Measurements from ENCODE around the gene STAB1.

The STAB1 gene

DNA sequence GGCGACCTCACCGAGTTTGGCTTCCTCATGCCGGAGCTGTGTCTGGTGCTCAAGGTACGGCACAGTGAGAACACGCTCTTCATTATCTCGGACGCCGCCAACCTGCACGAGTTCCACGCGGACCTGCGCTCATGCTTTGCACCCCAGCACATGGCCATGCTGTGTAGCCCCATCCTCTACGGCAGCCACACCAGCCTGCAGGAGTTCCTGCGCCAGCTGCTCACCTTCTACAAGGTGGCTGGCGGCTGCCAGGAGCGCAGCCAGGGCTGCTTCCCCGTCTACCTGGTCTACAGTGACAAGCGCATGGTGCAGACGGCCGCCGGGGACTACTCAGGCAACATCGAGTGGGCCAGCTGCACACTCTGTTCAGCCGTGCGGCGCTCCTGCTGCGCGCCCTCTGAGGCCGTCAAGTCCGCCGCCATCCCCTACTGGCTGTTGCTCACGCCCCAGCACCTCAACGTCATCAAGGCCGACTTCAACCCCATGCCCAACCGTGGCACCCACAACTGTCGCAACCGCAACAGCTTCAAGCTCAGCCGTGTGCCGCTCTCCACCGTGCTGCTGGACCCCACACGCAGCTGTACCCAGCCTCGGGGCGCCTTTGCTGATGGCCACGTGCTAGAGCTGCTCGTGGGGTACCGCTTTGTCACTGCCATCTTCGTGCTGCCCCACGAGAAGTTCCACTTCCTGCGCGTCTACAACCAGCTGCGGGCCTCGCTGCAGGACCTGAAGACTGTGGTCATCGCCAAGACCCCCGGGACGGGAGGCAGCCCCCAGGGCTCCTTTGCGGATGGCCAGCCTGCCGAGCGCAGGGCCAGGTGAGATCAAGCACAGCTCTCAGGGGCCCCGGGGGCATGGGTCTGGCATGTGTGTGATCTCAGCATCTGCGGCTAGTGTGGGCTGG is 7.1 kb upstream of the STAB1 start:
- no peak for DNase-seq

DNA sequence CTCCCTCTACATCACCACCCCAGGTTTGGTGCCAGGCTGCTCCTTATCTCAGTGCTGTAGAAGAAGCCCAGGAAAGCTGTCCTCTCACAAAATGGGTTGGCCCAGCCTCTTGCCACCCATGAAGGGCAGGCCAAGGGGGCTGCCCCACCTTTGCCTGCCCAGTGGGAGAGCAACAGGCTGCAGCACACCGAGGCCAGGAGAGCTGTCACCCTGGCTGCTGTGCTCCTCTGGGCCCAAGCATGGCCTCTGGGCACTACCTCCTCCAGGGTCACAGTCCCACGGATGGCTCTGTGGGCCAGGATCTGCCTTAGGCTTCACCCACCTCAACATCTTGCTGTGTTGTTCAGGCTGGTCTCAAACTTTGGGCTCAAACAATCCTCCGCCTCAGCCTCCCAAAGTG is 6.4 kb upstream of the STAB1 start:
- no peak for DNase-seq

DNA sequence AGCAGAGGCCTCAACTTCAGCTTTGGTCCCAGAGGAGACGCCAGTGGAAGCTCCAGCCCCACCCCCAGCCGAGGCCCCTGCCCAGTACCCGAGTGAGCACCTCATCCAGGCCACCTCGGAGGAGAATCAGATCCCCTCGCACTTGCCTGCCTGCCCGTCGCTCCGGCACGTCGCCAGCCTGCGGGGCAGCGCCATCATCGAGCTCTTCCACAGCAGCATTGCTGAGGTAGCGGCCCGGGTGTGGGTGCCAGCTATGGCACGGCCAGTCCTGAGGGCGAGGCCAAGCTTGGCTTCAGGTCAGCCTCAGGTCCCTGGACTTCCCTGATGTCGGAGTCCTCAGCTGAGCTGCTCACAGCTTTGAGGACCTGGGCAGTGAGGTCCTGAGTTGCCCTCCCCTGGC is 5.7 kb upstream of the STAB1 start:
- DNase-seq = no peak

DNA sequence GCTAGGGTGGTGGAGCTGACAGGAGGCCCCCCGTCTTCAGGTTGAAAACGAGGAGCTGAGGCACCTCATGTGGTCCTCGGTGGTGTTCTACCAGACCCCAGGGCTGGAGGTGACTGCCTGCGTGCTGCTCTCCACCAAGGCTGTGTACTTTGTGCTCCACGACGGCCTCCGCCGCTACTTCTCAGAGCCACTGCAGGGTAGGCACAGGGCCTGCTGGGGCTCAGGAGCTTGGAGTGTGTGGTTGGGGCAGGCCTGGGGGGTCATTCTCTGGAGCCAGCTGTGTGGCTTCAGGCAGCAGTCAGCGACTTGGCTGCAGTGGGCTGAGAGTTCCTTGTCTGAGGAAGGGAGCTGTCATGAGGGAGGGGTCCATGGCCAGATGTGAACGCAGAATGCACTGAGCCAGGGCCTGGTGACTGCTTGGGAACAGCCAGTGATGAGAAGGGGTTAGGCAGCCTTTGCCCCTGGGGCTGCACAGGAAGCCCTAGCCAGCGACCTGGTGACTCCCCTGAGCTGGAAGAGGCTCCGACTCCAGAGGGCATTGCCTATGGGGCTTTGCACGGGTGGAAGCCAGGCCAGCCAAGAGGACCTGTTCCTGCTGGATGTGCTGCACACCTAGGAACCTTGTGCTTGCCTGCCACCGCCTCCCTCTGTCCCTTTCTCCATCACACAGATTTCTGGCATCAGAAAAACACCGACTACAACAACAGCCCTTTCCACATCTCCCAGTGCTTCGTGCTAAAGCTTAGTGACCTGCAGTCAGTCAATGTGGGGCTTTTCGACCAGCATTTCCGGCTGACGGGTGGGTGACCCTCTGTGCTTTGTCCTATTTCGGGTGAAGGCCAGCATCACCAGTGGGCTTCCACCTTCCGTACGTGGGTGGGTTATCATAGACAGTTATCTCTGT is 4.9 kb upstream of the STAB1 start:
- DNase-seq = no peak

DNA sequence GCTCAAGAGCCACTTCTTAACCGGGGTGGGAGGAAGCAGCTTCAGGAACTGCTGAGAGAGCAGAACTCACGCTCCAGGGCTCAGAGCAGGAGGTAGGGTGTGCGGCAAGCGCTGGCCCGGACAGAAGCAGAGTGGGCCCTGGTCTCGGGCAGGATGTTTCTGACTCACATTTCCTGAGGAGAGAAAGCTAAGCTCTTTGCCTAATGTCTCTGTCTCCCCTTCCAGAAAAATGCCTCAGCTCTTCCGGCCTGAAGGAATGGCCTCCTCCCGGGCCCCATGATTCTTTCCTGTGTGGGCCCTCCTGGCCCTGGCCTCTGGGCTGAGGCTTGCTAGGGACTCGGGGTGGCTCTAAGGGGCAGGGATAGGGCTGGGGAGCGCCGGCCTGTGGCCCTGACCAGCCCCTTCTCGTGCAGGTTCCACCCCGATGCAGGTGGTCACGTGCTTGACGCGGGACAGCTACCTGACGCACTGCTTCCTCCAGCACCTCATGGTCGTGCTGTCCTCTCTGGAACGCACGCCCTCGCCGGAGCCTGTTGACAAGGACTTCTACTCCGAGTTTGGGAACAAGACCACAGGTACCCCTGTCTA is 4.1 kb upstream of the STAB1 start:
- DNase-seq = no peak

DNA sequence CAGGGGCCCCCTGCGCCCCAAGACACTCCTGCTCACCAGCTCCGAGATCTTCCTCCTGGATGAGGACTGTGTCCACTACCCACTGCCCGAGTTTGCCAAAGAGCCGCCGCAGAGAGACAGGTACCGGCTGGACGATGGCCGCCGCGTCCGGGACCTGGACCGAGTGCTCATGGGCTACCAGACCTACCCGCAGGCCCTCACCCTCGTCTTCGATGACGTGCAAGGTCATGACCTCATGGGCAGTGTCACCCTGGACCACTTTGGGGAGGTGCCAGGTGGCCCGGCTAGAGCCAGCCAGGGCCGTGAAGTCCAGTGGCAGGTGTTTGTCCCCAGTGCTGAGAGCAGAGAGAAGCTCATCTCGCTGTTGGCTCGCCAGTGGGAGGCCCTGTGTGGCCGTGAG is 3.1 kb upstream of the STAB1 start:
- DNase-seq = no peak

DNA sequence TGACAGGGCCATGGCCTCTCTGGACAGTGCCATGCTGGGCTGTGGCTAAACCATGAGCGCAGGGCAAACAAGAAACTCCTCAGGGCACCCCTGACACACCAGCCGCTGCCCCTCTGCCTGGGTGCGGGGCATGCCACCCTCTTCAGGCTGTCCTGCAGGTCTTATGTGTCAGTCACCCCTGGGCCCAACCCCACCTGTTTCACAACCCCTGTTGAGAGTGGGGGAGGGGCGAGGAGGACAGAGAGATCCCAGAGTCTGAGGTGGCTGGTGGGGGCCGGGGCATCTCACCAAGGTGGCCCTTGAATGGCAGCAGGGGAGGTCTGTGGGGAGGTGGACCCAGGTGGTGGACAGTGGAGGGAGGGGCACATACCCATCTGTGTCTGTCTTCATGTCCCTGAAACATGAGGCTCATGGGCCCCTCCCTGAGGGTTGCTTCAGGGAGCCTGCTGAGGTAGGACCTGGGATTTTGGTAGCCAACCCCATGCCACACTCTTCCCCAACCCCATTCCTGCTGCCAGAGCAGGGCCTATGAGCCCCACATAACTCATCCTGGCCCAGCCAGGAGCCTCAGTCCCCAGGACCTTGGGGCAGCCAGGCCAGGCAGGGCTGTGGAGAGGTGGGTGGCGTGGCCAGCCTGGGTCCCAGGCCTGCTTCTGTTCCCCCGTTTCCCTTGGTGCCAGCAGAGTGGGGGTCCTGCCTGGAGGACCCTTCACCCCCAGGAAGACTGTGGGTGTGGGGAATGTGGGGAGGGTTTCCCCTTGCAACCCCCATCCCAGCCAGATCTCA is 1.7 kb upstream of the STAB1 start:
- DNase-seq = no peak

DNA sequence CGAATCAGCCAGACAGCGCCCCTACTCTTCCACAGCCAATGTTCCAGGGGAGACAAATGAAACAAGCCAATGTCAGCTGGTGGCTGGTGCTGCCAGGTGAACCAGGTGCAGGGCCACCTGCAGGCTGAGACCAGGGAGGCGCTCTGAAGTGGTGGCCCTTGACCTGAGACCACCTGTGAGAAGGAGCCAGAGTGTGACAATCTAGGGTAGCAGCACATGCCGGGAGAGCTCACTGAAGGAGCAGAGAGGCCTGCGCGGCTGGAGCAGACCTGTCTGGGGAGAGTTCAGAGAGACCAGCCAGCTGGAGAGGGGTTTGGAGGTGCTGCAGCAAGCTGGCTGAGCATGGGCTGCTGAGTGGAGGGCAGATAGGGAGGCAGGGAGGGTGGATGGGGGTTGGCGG is 693 bp upstream of the STAB1 start:
- DNase-seq = no peak

DNA sequence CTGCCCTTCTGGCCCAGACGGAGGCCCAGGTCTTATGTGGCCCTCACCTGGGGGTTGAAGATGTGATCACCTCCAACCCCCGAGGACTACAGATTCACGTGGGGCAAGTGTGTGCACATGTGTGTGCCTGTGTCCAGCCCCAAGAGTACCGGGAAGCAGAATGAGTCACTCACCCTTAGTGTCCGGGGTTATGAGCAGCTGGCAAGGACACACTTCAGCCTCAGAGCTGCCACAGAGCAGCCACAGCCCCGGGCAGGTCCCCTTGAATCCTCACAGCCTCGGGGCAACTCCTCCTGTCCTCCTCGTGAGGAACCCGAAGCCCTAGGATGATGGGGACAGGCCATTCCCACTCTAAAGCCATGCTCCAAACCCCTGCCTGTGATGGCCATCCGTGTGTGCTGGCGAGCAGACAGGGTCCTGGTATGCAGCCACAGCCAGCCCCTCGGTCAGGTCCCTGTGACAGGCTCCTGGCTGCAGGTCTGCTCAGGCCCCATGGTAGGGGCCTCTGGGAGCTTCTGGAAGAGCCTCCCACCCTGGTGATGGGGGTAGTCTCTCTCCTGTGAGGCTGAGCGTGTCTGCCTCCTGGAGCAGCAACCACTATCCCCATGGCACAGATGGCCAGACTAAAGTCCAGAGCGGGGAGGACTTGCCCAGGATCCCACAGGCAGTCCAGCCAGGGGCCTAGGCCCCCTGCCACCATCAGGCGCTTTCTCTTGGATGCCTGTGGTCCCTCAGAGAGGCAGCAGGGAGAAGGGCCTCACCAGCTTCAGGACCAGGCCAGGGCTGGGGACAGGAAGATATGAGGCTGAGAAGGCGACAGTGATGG is 852 bp downstream of the STAB1 start:
- no peak for DNase-seq

DNA sequence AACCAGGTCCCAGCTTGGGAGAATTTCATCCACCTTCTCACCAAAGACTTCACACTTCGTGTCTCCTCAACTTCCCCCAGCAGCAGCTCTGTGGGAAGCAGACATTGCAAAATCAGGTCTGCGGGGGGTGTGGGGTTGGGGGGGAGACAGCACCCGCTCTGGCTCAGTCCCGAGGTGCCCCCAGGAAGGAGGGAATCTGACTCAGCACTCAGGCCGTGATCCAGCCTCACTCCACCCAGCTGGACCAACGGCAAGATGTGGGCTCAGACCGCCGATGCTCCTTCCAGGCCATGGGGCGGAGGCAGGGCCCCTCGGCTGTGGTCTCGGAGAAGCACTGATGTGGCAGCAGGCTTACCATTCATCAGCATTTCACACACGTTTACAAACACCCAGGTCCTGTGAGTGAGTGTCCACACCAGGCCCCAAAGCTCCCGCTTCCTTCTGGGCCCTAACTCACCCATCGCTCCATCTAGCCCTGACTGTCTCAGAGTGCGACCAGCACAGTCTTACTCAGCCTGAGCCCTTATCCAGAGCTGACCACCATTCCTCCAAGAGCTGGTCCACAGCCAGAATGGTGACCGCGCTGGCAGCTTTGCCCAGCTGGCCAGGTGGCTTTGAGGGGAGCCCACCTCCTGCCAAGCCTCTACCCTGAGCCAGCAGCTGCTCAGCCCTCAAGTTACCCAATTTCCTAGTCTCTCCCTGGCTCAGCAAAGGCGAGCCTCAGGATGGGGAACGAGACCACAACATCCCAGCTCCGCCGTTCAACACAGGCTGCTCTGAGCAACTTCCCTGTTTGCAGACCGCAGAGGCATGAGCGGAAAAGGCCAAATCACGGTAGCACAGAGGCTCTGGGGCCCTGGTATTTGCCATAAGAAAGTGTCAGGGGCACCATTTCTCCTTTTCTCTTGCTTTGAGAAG is 3.3 kb downstream of the STAB1 start:
- no peak for DNase-seq

DNA sequence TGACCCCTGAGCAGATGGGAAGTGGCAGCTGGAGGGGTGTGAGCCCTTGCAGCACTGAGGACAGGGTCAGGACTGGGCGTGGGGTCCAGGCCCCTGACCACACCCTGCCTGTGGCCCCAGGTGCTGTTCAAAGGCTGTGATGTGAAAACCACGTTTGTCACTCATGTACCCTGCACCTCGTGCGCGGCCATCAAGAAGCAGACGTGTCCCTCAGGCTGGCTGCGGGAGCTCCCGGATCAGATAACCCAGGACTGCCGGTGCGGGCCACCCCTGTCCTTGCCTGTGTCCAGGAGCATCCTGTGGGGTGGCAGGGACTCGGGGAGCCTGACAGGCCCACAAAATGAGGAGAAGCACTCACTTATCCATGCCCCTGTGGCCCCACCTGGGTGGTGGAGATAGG is 5.9 kb downstream of the STAB1 start:
- no peak for DNase-seq

DNA sequence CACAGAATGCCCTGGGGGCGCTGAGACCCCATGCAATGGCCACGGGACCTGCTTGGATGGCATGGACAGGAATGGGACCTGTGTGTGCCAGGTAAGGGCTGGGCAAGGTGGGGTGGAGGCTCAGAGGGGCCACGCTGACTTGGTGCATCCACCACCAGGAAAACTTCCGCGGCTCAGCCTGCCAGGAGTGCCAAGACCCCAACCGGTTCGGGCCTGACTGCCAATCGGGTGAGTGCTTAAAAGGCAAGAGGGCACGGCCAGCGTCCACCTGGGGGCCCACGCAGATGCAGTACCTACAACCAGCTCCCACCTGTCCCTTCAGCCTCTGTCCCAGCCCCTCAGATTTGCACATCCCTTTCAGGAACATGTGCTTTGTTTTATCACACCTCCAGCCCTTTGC is 6.9 kb downstream of the STAB1 start:
- DNase-seq = no peak

DNA sequence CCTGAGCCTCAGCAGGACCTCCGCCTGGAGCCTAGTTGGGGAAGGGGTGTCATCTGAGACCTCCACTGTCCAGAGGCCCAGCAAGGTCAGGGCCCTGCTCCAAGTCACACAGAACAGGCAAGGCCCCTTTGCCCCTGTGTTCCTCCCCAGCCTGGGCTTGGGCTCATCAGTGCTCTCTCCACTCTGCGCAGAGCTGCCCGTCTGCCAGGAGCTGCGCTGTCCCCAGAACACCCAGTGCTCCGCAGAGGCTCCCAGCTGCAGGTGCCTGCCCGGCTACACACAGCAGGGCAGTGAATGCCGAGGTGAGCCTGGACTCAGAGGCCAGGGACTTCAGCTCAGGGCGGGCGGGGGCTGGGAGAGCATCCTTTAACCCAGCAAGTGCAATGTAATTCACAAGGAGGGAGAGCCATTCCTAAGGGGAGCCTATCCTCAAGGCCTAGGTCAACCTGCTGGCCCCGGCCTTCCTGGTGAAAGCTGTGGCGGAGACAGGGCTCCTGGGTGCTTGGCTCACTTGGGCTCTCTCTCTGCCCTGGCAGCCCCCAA is 7.7 kb downstream of the STAB1 start:
- DNase-seq = no peak

DNA sequence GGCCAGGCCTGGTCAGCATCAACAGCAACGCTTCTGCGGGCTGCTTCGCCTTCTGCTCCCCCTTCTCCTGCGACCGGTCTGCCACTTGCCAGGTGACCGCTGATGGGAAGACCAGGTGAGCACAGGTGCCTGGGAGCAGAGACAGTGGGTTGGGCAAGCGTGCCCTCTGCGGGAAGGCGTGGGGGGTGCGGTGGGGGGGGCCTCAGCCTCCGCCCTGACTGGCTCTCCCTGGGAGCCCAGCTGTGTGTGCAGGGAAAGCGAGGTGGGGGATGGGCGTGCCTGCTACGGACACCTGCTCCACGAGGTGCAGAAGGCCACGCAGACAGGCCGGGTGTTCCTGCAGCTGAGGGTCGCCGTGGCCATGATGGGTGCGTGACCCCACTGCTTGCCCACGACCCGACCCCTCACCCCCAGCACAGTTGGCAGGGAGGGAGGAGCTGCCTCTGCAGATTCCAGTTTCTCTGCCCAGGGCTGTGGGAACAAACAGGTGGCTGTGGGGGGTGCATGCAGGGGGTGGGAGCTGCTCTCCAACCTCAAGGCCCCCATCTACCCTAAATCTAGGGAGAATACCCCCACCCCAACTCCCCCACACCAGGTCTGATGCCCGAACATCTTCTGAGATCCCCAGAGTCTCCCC is 8.8 kb downstream of the STAB1 start:
- DNase-seq = no peak

DNA sequence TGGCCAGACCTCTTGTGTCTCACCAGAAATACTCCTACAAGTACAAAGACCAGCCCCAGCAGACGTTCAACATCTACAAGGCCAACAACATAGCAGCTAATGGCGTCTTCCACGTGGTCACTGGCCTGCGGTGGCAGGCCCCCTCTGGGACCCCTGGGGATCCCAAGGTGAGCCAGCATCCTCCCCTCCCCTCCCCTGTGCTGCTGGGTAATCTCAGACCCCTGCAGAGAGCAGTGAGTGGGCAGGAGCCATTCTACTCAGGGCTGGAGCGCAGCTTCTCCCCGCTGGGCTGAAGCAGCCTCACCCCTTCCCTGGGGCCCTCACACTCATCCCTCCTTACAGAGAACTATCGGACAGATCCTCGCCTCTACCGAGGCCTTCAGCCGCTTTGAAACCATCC is 9.8 kb downstream of the STAB1 start:
- DNase-seq = no peak

DNA sequence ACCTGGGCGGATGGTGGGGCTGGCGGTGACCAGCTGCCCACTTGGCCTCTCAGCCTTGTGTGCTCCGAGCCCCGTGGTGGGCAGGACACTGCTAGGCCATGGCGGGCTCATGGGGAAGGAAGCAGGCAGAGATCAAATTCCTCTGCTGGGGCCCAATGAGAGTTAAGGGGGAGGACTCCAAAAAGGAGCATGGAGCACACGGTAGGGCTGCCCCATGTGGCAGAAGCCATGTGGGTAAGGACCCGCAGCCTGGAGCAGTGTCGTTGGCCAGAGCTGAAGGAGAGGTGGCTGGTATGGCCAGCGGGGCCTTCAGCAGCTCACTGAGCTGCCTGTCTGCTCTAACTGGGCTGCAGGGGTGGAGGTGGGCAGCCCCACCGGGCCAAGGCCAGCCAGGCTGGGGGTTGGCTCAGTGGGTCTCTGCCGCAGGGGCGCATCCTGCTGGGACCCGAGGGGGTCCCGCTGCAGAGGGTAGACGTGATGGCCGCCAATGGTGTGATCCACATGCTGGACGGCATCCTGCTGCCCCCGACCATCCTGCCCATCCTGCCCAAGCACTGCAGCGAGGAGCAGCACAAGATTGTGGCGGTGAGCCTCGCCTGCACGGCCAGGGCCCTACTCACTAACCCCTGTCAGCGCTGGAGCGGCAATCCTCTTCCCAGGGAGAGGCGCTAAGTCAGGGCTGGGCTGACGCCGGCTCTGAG is 11.3 kb downstream of the STAB1 start:
- DNase-seq = no peak

DNA sequence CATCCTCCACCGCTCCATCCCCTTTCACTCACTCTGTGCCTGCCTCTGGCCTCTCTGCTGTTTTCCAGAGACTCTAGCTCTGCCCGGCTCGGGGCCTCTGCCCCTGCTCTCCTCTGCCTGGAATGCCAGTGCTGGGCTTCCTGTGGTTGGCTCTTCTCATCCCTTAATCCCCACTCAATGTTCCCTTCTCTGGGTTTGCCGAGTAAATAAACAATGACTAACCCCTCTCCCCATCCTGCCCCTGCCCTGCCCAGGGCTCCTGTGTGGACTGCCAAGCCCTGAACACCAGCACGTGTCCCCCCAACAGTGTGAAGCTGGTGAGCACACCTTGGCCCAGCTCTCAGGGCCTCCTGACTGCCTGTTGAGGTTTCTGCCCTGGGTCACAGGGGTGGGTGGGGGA is 12.2 kb downstream of the STAB1 start:
- no peak for DNase-seq

DNA sequence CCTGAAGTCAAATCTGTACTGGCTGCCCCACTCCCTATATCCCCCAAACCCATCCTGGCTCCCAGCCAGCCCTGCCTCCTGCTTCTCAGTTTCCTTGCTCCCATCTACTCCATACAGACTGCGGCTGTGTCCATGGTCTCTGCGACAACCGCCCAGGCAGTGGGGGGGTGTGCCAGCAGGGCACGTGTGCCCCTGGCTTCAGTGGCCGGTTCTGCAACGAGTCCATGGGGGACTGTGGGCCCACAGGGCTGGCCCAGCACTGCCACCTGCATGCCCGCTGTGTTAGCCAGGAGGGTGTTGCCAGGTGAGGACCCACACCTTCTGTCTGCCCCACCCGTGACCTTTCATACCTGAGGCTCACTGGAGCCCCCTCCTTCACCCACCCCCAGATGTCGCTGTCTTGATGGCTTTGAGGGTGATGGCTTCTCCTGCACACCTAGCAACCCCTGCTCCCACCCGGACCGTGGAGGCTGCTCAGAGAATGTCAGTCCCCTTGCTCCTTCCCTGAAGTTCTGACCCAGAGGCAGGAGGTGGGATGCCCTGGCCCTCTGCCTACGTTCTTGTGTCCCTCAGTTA is 14.7 kb downstream of the STAB1 start:
- no peak for DNase-seq

DNA sequence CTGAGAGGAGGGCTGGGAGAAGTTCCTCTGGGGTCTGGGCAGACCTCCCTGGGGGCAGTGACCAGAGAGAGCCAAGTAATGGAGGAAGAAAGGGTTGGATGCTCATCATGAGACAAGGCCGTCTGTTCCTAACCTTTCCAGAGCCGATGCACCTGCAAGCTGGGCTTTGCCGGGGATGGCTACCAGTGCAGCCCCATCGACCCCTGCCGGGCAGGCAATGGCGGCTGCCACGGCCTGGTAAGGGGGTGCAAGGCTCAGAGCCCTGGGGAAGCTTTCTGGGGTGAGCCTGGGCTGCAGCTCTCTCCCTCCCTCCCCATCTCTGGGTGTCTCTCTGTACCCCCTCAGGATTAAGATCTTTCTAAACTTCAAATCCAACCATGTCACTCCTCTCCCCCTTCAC is 16.4 kb downstream of the STAB1 start:
- DNase-seq = no peak

Data from activated gamma-delta T cell treated with Interleukin-2 at 50 U/mL for 16 hours (primary cell).